Caco-2 (cell line): ENCODE results near the gene FHOD3. TPM values are rescaled to one million over a fixed set of nuclear protein-coding genes. Genes with fewer than 3 reads are reported as not detected.

Experiments
- BruUV-seq: library from RNA; stranded (reverse); fragments of 400-500 nt; replicated peaks from 2 replicates; lab custom pipeline; 2021; lab: Mats Ljungman, UMichigan
- CTCF ChIA-PET: fragments of 300-600 bp; sonication (Branson Sonifier 250); formaldehyde crosslinking; loops from one replicate; lab custom pipeline; 2022; ENCODE audit warnings: antibody characterized with exemption; lab: Charles Lee
- POLR2A ChIA-PET: fragments of 300-600 bp; sonication (Branson Sonifier 250); formaldehyde crosslinking; loops from one replicate; lab custom pipeline; 2022; ENCODE audit warnings: antibody characterized with exemption; lab: Charles Lee
- DNase-seq, 2 experiments: peaks; one replicate each; pipeline versions ENCODE4 v3.0.0 to v3.0.0-alpha.2; 2020 to 2022
- H3K27me3 ChIP-seq: replicated peaks from 2 replicates; pipeline ENCODE4 v1.6.0; 2011; ENCODE audit warnings: low read length; ENCODE audit not compliant: control insufficient read depth, insufficient read depth
- H3K36me3 ChIP-seq: 2 replicates; pipeline ENCODE4 v1.5.1; 2011; ENCODE audit warnings: low read length; ENCODE audit not compliant: control insufficient read depth, insufficient read depth
- H3K4me1 ChIP-seq: fragments of 250-450 bp; sonication (Bioruptor Pico); 2 replicates; pipeline ENCODE4 v1.5.1; 2020; ENCODE audit warnings: mild to moderate bottlenecking
- H3K4me3 ChIP-seq: 2 replicates; pipeline ENCODE4 v1.5.1; 2011; ENCODE audit warnings: low read depth, mild to moderate bottlenecking, control low read depth, low read length
- H3K9me3 ChIP-seq: fragments of 250-450 bp; sonication (Bioruptor Pico); 2 replicates; pipeline ENCODE4 v1.5.1; 2020; ENCODE audit warnings: mild to moderate bottlenecking, moderate library complexity
- H3K27ac Mint-ChIP-seq: one replicate; pipeline ENCODE4 v1.8.0; 2022; ENCODE audit warnings: mixed read lengths; ENCODE audit not compliant: unreplicated experiment
- H3K27me3 Mint-ChIP-seq: one replicate; pipeline ENCODE4 v1.8.0; 2022; ENCODE audit warnings: mixed read lengths; ENCODE audit not compliant: insufficient read depth, unreplicated experiment
- H3K36me3 Mint-ChIP-seq: one replicate; pipeline ENCODE4 v1.8.0; 2022; ENCODE audit warnings: mild to moderate bottlenecking, mixed read lengths; ENCODE audit not compliant: insufficient read depth, unreplicated experiment
- H3K4me1 Mint-ChIP-seq: one replicate; pipeline ENCODE4 v1.8.0; 2022; ENCODE audit warnings: low read depth, mixed read lengths; ENCODE audit not compliant: unreplicated experiment
- H3K4me3 Mint-ChIP-seq: one replicate; pipeline ENCODE4 v1.8.0; 2022; ENCODE audit warnings: mild to moderate bottlenecking, moderate library complexity, mixed read lengths; ENCODE audit not compliant: unreplicated experiment
- H3K9me3 Mint-ChIP-seq: one replicate; pipeline ENCODE4 v1.8.0; 2022; ENCODE audit warnings: mixed read lengths; ENCODE audit not compliant: unreplicated experiment
- intact Hi-C: fragments of 100-400 bp; cut with micrococcal nuclease; formaldehyde crosslinking; loops from one replicate; pipeline ENCODE4 v1.10.0; 2022; ENCODE audit not compliant: unreplicated experiment
- total RNA-seq: library from RNA; stranded (reverse); gene quantifications from 2 replicates; pipeline ENCODE4 v1.2.3, GENCODE V29; 2022
- TF ChIP-seq, protein P1 (sequence below), 2 experiments: fragments of 200-600 bp in 1 of 2; IDR thresholded peaks; 1 replicate in 1 of 2; 2 replicates in 1 of 2; pipeline versions ENCODE4 v1.5.1 to v1.8.0; 2011 to 2022; ENCODE audit warnings: antibody characterized with exemption in 1 of 2, control low read depth in 1 of 2, inconsistent platforms in 1 of 2, low read depth in 1 of 2, low read length in 1 of 2, mild to moderate bottlenecking in 1 of 2, moderate library complexity in 1 of 2; ENCODE audit not compliant: insufficient read depth in 1 of 2, severe bottlenecking in 1 of 2, unreplicated experiment in 1 of 2

The FHOD3 gene
- total RNA-seq, 1 experiment from 2014 or later = not detected

DNA sequence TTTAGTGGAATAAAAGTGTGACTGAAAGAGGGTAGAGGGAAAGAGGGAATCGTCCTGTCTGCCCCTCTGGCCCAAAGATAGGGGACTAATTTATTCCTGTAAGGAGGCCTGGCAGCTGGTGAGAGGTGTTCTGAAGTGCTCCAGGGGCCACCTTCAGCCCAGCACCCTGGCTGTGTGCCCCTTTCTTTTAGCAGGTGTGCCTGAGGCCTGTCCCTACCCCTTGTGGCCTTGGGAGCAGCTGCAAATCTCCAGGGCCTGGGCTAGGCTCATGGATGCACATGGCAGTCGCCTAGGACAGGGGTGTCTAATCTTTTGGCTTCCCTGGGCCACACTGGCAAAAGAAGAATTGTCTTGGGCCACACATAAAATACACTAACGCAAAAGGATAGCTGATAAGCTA lies 37.3 kb downstream of the FHOD3 start:
- H3K36me3 Mint-ChIP-seq = no peaks in the 10 kb centered on the region
- Histone ChIP-seq H3K9me3 (no peaks in the 10 kb centered on the region), H3K4me1 (no peaks in the 10 kb centered on the region), H3K4me3 (no peak overlapping the region), H3K27me3 (no peaks in the 10 kb centered on the region), H3K36me3 (no peaks in the 10 kb centered on the region)
- ChIA-PET CTCF (no interaction called here), POLR2A (no interaction called here)
- H3K27me3 Mint-ChIP-seq = peaks cover 5% of the 10 kb centered on the region
- H3K27ac Mint-ChIP-seq = no peak overlapping the region
- no peak overlapping the region for H3K4me3 Mint-ChIP-seq
- no peak for DNase-seq
- TF ChIP-seq, protein P1, sequence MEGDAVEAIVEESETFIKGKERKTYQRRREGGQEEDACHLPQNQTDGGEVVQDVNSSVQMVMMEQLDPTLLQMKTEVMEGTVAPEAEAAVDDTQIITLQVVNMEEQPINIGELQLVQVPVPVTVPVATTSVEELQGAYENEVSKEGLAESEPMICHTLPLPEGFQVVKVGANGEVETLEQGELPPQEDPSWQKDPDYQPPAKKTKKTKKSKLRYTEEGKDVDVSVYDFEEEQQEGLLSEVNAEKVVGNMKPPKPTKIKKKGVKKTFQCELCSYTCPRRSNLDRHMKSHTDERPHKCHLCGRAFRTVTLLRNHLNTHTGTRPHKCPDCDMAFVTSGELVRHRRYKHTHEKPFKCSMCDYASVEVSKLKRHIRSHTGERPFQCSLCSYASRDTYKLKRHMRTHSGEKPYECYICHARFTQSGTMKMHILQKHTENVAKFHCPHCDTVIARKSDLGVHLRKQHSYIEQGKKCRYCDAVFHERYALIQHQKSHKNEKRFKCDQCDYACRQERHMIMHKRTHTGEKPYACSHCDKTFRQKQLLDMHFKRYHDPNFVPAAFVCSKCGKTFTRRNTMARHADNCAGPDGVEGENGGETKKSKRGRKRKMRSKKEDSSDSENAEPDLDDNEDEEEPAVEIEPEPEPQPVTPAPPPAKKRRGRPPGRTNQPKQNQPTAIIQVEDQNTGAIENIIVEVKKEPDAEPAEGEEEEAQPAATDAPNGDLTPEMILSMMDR (IDR thresholded peaks at IDR 0.05; ENCODE audit: insufficient read depth in 1 of 2, low read depth in 1 of 2, low read length in 1 of 2, severe bottlenecking in 1 of 2, unreplicated experiment in 1 of 2) = no peak
- BruUV-seq = no TSS peak
- no peaks in the 10 kb centered on the region for H3K9me3 Mint-ChIP-seq
- no peaks in the 10 kb centered on the region for H3K4me1 Mint-ChIP-seq
- intact Hi-C loops = no loop called here

DNA sequence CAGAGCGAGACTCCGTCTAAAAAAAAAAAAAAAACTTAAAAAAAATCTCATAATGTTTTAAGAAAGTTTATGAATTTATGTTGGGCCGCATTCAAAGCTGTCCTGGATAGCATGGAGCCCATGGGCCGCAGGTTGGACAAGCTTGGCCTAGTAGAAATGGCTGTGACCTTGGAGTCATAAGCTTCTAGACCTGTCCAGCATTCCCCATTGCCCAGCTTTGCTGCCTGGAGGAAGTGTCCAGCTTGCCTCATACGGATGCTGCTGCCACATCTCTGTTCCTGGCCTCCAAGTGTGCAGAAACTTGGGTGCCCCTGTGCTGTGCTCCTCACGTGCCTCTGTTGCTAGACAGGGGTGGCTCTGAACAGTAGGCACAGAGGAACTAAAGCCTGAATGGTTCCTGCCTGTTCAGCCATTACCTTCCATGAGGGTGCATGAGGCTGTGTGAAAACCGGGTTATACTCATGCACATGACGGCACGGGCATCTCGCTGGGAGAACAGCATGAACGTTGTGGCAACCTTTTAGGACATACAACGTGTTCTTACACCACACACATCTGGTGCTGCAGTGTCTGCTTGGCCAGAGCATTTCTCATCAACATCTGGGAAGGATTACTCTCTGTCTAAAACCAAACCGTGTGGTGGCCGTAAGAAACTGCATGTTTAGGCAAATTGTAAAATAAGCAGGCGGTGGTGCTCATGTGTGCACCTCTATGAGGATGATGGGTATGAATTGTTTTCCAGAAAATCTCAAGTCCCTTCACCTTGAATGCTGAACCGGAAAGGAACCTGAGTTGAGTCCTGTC lies 38.2 kb downstream of the FHOD3 start:
- CTCF ChIA-PET = interaction anchor here (0.6 kb wide), 1 partner anchor 242 kb away, joined by 3 read pairs; no protein-coding TSS in a partner anchor
- no peak overlapping the region for H3K4me3 ChIP-seq
- Mint-ChIP-seq H3K9me3 (no peaks in the 10 kb centered on the region), H3K27ac (no peak overlapping the region), H3K4me1 (no peaks in the 10 kb centered on the region), H3K36me3 (no peaks in the 10 kb centered on the region), H3K27me3 (peaks cover 3% of the 10 kb centered on the region), H3K4me3 (no peak overlapping the region)
- DNase-seq = no peak
- no peaks in the 10 kb centered on the region for H3K36me3 ChIP-seq
- no peaks in the 10 kb centered on the region for H3K27me3 ChIP-seq
- H3K9me3 ChIP-seq = no peaks in the 10 kb centered on the region
- intact Hi-C loops = no loop called here
- TF ChIP-seq, protein P1 (IDR thresholded peaks at IDR 0.05; ENCODE audit: insufficient read depth in 1 of 2, low read depth in 1 of 2, low read length in 1 of 2, severe bottlenecking in 1 of 2, unreplicated experiment in 1 of 2) = no peak
- BruUV-seq = no TSS peak
- POLR2A ChIA-PET = no interaction called here
- no peaks in the 10 kb centered on the region for H3K4me1 ChIP-seq

DNA sequence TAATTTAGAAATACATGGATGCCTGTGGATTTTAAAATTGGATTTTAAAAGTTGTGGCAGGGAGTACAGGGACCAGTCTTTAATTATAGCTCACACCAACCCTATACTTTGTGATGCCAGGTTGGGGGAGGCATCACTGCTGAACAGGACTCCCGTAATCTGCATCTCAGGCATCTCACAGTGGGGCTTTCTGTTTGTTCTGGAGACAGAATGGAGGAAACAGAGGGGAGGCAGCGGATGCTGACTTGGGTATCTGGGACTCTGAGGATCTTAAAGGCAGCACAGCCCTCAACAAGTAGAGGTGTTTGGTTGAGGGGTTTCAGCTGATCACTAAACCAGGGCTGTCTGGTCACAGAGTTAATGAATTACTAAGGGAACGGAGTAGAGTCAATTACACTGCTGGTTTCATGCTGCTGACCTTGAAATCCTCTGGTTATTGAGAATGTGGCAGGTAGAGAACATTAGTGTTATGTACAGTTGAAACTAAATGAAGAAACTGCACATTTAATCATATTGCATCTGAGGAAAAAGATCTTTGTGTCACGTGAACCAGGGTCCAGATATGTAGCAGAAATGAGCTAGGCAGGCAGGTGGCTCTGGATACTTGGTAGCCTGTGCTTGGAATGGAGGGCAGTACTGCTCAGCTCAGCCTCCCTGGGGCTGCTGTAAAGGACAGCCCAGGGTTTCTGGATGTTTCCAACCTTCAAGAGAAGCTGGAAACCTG lies 40.3 kb downstream of the FHOD3 start:
- Mint-ChIP-seq H3K27ac (no peak overlapping the region), H3K4me1 (no peaks in the 10 kb centered on the region), H3K4me3 (no peak overlapping the region), H3K9me3 (no peaks in the 10 kb centered on the region), H3K27me3 (peaks cover 2% of the 10 kb centered on the region), H3K36me3 (no peaks in the 10 kb centered on the region)
- Histone ChIP-seq H3K27me3 (no peaks in the 10 kb centered on the region), H3K4me3 (no peak overlapping the region), H3K36me3 (no peaks in the 10 kb centered on the region), H3K4me1 (no peaks in the 10 kb centered on the region), H3K9me3 (no peaks in the 10 kb centered on the region)
- intact Hi-C loops = no loop called here
- BruUV-seq = no TSS peak
- DNase-seq = no peak
- TF ChIP-seq, protein P1 (IDR thresholded peaks at IDR 0.05; ENCODE audit: insufficient read depth in 1 of 2, low read depth in 1 of 2, low read length in 1 of 2, severe bottlenecking in 1 of 2, unreplicated experiment in 1 of 2) = no peak
- CTCF ChIA-PET = interaction anchor here (0.7 kb wide), 1 partner anchor 290 kb away, joined by 3 read pairs; no protein-coding TSS in a partner anchor
- POLR2A ChIA-PET = no interaction called here
